ENCODE results near the gene KCNJ5.

Gene KCNJ5

DNA sequence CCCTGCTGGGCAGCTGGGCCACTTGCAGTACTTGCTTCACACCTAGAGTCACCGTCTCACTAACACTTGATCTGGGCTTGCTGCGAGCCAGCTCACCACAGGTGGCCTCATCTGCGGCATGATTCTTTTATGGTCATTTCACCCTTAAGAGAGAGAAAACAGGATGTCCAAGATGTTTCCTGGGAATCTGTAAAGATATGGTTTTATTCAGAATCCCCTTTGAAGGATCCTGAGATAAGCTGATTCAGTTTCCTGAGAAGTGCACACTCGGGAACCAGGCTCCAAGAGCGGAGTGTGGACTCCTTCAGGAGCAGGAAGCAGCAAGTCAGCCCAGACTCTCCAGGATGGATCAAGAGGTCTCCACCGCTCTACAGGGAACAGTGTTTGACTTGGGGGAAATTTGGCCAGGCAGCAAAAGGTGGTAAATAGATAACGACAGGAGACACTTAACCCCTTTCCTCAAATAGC, 73.3 kb downstream of the KCNJ5 start:
- DNase-seq = peak in 1 of 3 experiments; percentile 44

GRCh38 chr11:128965485-128965884, 74.3 kb downstream of the KCNJ5 start:
- no peak for DNase-seq

- no peak for DNase-seq
Observed at GRCh38 chr11:128967578-128967977, 76.4 kb downstream of the KCNJ5 start.

DNA sequence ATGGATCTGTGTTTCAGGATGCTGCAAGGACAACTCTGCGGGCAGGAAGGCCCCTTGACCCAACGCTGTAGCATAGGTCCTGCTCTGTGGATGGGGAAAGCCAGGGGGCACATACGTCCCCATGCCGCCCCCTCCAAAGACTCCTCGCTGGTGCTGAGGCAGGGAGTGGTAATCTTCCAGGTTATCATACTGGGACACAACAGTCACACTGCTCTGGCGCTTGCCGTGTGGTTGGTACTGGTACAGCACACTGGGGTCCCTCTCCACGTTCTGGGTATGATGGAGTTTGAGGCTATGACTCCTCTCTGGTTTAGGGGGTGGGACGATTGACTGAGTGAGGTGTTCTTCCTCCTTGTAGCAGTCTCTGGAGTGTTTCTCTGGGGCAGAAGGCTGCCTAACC, 77.8 kb downstream of the KCNJ5 start:
- no peak for DNase-seq
